Kidney (tissue), 14 donors: ENCODE results near the gene RUNX1. TPM values are rescaled to one million over a fixed set of nuclear protein-coding genes. Genes with fewer than 3 reads are reported as not detected.

Source experiments
- DNase-seq, 5 donors: peaks; one replicate each; pipeline ENCODE4 v3.0.0-alpha.2; 2013 to 2020
- FAIRE-seq: peaks from 2 replicates; lab custom pipeline; 2012; peaks lifted over from hg19 to GRCh38; lab: Jason Lieb, UNC
- H3K27ac ChIP-seq, 2 donors: one replicate each; pipeline ENCODE4 v1.7.0; 2013; ENCODE audit warnings: low read depth in 2 of 2, low read length in 2 of 2, inconsistent platforms in 1 of 2
- H3K27me3 ChIP-seq: one replicate; pipeline ENCODE4 v1.7.1; 2013; ENCODE audit warnings: low read length, inconsistent platforms; ENCODE audit not compliant: control insufficient read depth, insufficient read depth
- H3K36me3 ChIP-seq, 3 donors: one replicate each; pipeline versions ENCODE4 v1.7.0 to v1.7.1; 2013; ENCODE audit warnings: low read length in 3 of 3, control low read depth in 1 of 3, inconsistent platforms in 1 of 3; ENCODE audit not compliant: insufficient read depth in 3 of 3, control insufficient read depth in 2 of 3
- H3K4me1 ChIP-seq, 3 donors: one replicate each; pipeline versions ENCODE4 v1.7.0 to v1.7.1; 2013; ENCODE audit warnings: low read length in 3 of 3, inconsistent platforms in 1 of 3, low read depth in 1 of 3; ENCODE audit not compliant: control insufficient read depth in 2 of 3, insufficient read depth in 2 of 3
- H3K4me3 ChIP-seq, 3 donors: one replicate each; pipeline versions ENCODE4 v1.7.0 to v1.8.1; 2013; ENCODE audit warnings: low read length in 3 of 3, control low read depth in 1 of 3, inconsistent platforms in 1 of 3
- H3K9ac ChIP-seq, 3 donors: one replicate each; pipeline versions ENCODE4 v1.7.0 to v1.7.1; 2013; ENCODE audit warnings: low read length in 3 of 3, control low read depth in 1 of 3, inconsistent platforms in 1 of 3
- H3K9me3 ChIP-seq, 3 donors: one replicate each; pipeline versions ENCODE4 v1.7.0 to v1.7.1; 2013; ENCODE audit warnings: low read length in 3 of 3, control low read depth in 1 of 3, inconsistent platforms in 1 of 3; ENCODE audit not compliant: control insufficient read depth in 2 of 3, insufficient read depth in 1 of 3
- CTCF ChIP-seq: IDR thresholded peaks from 3 replicates; pipeline ENCODE4 v1.5.1; 2012; ENCODE audit warnings: mild to moderate bottlenecking, moderate library complexity, borderline replicate concordance; ENCODE audit not compliant: insufficient read depth; ENCODE audit errors: extremely low read depth
- intact Hi-C: fragments of 100-400 bp; cut with DNase I; formaldehyde crosslinking; loops from one replicate; pipeline ENCODE4 v1.11.1; 2022
- polyA plus RNA-seq: library from polyadenylated mRNA; stranded (reverse); fragments of 350-450 nt; fragmentation: Illumina TruSeq; extraction: RNeasy Lipid Tissue Mini Kit (QIAGEN cat#74804); gene quantifications from one replicate; pipeline ENCODE4 v1.2.3, GENCODE V29; 2014; ENCODE audit warnings: low read depth, low replicate concordance; ENCODE audit not compliant: insufficient read depth
- total RNA-seq: library from RNA; stranded (reverse); fragmentation: NEBNext Ultra II Directional; extraction: Animal tissue kit (Norgen Biotek cat#: 25700); gene quantifications from one replicate; pipeline ENCODE4 v1.2.1, GENCODE V29; 2021
- donor health status: control.
- donor health status: control.
- donor health status: control.
- donor health status: control.
- donor health status: control.
- donor health status: DM: yes; HTN: yes; CAD: no.
- donor health status: Normal renal cell carcinoma (clear cell type).

The RUNX1 gene
- total and polyA plus RNA-seq, 2 donors from 2014 or later = 1.3 to 58.0 TPM

- intact Hi-C loops = no loop called here
- no peak for FAIRE-seq
- no peaks in the 10 kb centered on the region for H3K36me3 ChIP-seq
- peaks cover 31% of the 10 kb centered on the region for H3K27me3 ChIP-seq
- H3K4me1 ChIP-seq = peaks cover 0 to 8% (median 2%) of the 10 kb centered on the region in 3 donors
- no peak overlapping the region for H3K9ac ChIP-seq
- H3K4me3 ChIP-seq = no peak overlapping the region
- TF ChIP-seq CTCF = no peak
- no peaks in the 10 kb centered on the region for H3K9me3 ChIP-seq
- no peak overlapping the region for H3K27ac ChIP-seq
- DNase-seq = no peak
Measured at GRCh38 chr21:34881839-34882371, 167.2 kb downstream of the RUNX1 start.

DNA sequence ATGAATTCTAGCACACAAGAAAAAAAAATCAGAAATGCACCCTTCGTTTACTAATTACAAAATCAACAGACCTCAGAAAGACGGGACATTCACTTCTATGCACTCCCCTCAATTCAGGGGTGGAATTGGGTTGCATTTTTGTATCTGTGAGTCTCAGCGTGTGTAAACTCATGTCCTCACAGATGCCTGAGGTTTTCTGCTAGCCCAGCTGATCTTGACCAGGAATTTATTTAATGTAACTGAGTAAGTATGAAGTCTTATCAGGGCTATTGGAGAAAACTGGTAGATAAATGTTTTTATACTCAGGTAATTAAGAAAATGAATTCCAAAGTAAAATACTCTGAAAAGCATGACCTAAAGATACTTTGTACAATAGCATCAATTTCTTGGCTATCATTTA is 167.7 kb downstream of the RUNX1 start:
- no peaks in the 10 kb centered on the region for H3K36me3 ChIP-seq
- no peak overlapping the region for H3K27ac ChIP-seq
- no peak overlapping the region for H3K9ac ChIP-seq
- peaks cover 0 to 8% (median 2%) of the 10 kb centered on the region in 3 donors for H3K4me1 ChIP-seq
- no peak for TF ChIP-seq CTCF
- no peak for FAIRE-seq
- peaks cover 30% of the 10 kb centered on the region for H3K27me3 ChIP-seq
- H3K9me3 ChIP-seq = no peaks in the 10 kb centered on the region
- H3K4me3 ChIP-seq = no peak overlapping the region
- no peak for DNase-seq
- intact Hi-C loops = no loop called here

DNA sequence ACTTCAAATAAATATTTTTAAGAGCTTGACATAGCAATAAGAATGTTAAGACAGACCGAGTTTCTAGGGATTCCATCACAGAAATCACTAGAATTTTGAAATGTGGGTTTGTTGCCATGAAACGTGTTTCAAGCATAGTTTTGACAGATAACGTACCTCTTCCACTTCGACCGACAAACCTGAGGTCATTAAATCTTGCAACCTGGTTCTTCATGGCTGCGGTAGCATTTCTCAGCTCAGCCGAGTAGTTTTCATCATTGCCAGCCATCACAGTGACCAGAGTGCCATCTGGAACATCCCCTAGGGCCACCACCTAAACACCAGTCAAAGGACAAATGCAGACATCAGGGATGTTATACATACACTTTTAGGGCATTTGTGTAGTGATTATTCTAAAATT is 168.7 kb downstream of the RUNX1 start:
- no peak for DNase-seq
- Histone ChIP-seq H3K27ac (no peak overlapping the region), H3K27me3 (peaks cover 20% of the 10 kb centered on the region), H3K4me3 (no peak overlapping the region), H3K36me3 (no peaks in the 10 kb centered on the region), H3K4me1 (peaks cover 0 to 2% (median 0%) of the 10 kb centered on the region in 3 donors), H3K9me3 (no peaks in the 10 kb centered on the region), H3K9ac (no peak overlapping the region)
- intact Hi-C loops = no loop called here
- TF ChIP-seq CTCF = no peak
- no peak for FAIRE-seq

- Histone ChIP-seq H3K27ac (no peak overlapping the region), H3K4me3 (no peak overlapping the region), H3K4me1 (peaks cover 0 to 4% (median 0%) of the 10 kb centered on the region in 3 donors), H3K27me3 (peaks cover 6% of the 10 kb centered on the region), H3K9ac (no peak overlapping the region), H3K9me3 (no peaks in the 10 kb centered on the region), H3K36me3 (no peaks in the 10 kb centered on the region)
- no peak for DNase-seq
- no peak for FAIRE-seq
- intact Hi-C loops = no loop called here
- no peak for TF ChIP-seq CTCF
Measured at GRCh38 chr21:34878940-34879339, 170.2 kb downstream of the RUNX1 start.
